NCI-H1417 (cell line): Measurements from ENCODE around the gene POLR1A.
A peak's percentile ranks its signal among the peaks of the same experiment; 100 is the strongest.

Experiments
- DNase-seq, 3 experiments: peaks; one replicate each; lab custom pipeline; 2025; lab: John Stamatoyannopoulos, UW

Gene POLR1A

GRCh38 chr2:86037795-86038192 lies 67.9 kb downstream of the POLR1A start:
- DNase-seq: no peak

GRCh38 chr2:86037141-86037794 lies 68.4 kb downstream of the POLR1A start:
- DNase-seq: no peak

GRCh38 chr2:86036669-86037138 lies 69.0 kb downstream of the POLR1A start:
- DNase-seq: no peak

- peak; percentile 54 to 93 (median 75) for DNase-seq
Measured at GRCh38 chr2:86035883-86036668, 69.6 kb downstream of the POLR1A start.

GRCh38 chr2:86035376-86035882 lies 70.3 kb downstream of the POLR1A start:
- DNase-seq: no peak

- no peak for DNase-seq
Measured at GRCh38 chr2:86033751-86034692, 71.7 kb downstream of the POLR1A start.

- no peak for DNase-seq
Measured at GRCh38 chr2:86032861-86033595, 72.7 kb downstream of the POLR1A start.

- no peak for DNase-seq
Measured at GRCh38 chr2:86031606-86032005, 74.1 kb downstream of the POLR1A start.

- DNase-seq: no peak
Measured at GRCh38 chr2:86031151-86031550, 74.5 kb downstream of the POLR1A start.

- DNase-seq: no peak
Measured at GRCh38 chr2:86029873-86030272, 75.8 kb downstream of the POLR1A start.

- DNase-seq: no peak
Measured at GRCh38 chr2:86028766-86029381, 76.8 kb downstream of the POLR1A start.

GRCh38 chr2:86027922-86028765 lies 77.5 kb downstream of the POLR1A start:
- no peak for DNase-seq

- DNase-seq: no peak
Measured at GRCh38 chr2:86027196-86027921, 78.3 kb downstream of the POLR1A start.

GRCh38 chr2:86026744-86027065 lies 79.0 kb downstream of the POLR1A start:
- no peak for DNase-seq

GRCh38 chr2:86025976-86026743 lies 79.5 kb downstream of the POLR1A start:
- DNase-seq: no peak

- no peak for DNase-seq
Measured at GRCh38 chr2:86025229-86025820, 80.4 kb downstream of the POLR1A start.

GRCh38 chr2:86023366-86023712 lies 82.3 kb downstream of the POLR1A start:
- DNase-seq: no peak

GRCh38 chr2:86022661-86023365 lies 82.9 kb downstream of the POLR1A start:
- no peak for DNase-seq
